DOHH2 (cell line): ENCODE measurements around the gene KRTAP5-2.

Experiments
- H3F3A ChIP-seq: fragments of 200-600 bp; sonication (generic), shearing (Covaris generic); 2 replicates; pipeline ENCODE4 v1.6.0; 2016; ENCODE audit warnings: antibody characterized with exemption, mild to moderate bottlenecking; ENCODE audit not compliant: control insufficient read depth, insufficient read depth
- H3K27ac ChIP-seq: fragments of 200-600 bp; sonication (generic); 2 replicates; pipeline ENCODE4 v1.5.1; 2014; ENCODE audit warnings: low read depth, mild to moderate bottlenecking, low read length, moderate library complexity
- H3K27me3 ChIP-seq: fragments of 200-600 bp; sonication (generic); 2 replicates; pipeline ENCODE4 v1.6.1; 2014; ENCODE audit warnings: mild to moderate bottlenecking, low read length, mixed read lengths; ENCODE audit not compliant: control insufficient read depth
- H3K36me3 ChIP-seq: fragments of 200-600 bp; sonication (generic); 2 replicates; pipeline ENCODE4 v1.6.1; 2014; ENCODE audit warnings: mild to moderate bottlenecking, low read length, moderate library complexity, mixed read lengths; ENCODE audit not compliant: control insufficient read depth
- H3K4me1 ChIP-seq: fragments of 200-600 bp; sonication (generic); 2 replicates; pipeline ENCODE4 v1.6.1; 2014; ENCODE audit warnings: mild to moderate bottlenecking, low read length, mixed read lengths; ENCODE audit not compliant: control insufficient read depth
- H3K4me2 ChIP-seq: fragments of 200-600 bp; sonication (generic); 2 replicates; pipeline ENCODE4 v1.6.0; 2014; ENCODE audit warnings: mild to moderate bottlenecking, low read length, moderate library complexity
- H3K4me3 ChIP-seq: fragments of 200-600 bp; sonication (generic); 2 replicates; pipeline ENCODE4 v1.5.1; 2014; ENCODE audit warnings: mild to moderate bottlenecking, low read length, mixed read lengths
- H3K79me2 ChIP-seq: fragments of 200-600 bp; sonication (generic); 2 replicates; pipeline ENCODE4 v1.6.1; 2014; ENCODE audit warnings: mild to moderate bottlenecking, low read length, mixed read lengths; ENCODE audit not compliant: control insufficient read depth
- H3K9me2 ChIP-seq: fragments of 200-600 bp; sonication (generic); replicated peaks from 2 replicates; pipeline ENCODE4 v1.6.1; 2014; ENCODE audit warnings: mild to moderate bottlenecking, low read length, mixed read lengths; ENCODE audit not compliant: control insufficient read depth
- H3K9me3 ChIP-seq: fragments of 200-600 bp; sonication (generic); 2 replicates; pipeline ENCODE4 v1.6.1; 2014; ENCODE audit warnings: antibody characterized with exemption, low read length, mixed read lengths; ENCODE audit not compliant: control insufficient read depth, insufficient read depth
- H4K20me1 ChIP-seq: fragments of 200-600 bp; sonication (generic); 2 replicates; pipeline ENCODE4 v1.6.0; 2014; ENCODE audit warnings: low read depth, mild to moderate bottlenecking, antibody characterized with exemption, low read length, moderate library complexity; ENCODE audit not compliant: control insufficient read depth, insufficient read depth
- CTCF ChIP-seq: fragments of 200-600 bp; sonication (generic); IDR thresholded peaks from one replicate; pipeline ENCODE4 v1.5.1; 2014; ENCODE audit warnings: antibody characterized with exemption, mild to moderate bottlenecking, low read depth, low read length; ENCODE audit not compliant: poor library complexity, severe bottlenecking
- EZH2phosphoT487 ChIP-seq: fragments of 200-600 bp; sonication (generic); IDR thresholded peaks from 2 replicates; pipeline ENCODE4 v1.6.1; 2017; ENCODE audit warnings: borderline replicate concordance, mild to moderate bottlenecking, antibody characterized with exemption, low read length, moderate library complexity, mixed read lengths

KRTAP5-2 gene

DNA sequence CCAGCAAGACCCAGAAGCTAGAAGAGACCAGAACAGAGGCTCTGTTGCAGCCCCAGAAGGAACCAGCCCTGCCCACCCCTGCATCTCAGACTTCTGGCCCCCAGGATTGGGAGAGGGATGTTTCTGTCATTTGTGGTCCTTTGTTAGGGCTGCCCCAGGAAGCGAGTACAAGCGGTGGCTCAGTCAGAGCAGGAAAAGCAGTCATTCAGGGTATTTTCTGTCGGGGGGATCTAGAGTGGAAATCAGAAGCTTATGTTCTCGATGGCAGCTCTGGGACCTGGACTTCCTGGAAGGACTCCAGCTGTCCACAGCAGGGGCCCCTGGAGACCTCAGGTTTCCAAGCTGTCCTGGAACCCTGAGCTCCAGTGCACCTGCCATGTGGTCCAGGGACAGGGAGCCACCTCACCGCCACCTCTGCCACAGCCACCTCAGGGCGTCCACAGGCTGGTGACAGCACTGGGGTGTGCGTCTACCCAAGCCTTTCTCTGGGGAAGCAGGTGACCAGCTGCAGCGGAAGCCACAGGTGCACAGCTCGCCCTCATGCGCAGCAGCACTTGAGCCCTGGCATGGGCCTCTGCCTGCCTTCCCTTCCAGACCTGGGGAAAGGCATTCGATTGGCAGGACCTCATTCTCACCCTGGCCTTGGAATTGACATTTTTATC lies 34.1 kb upstream of the KRTAP5-2 start:
- Histone ChIP-seq H3K27ac (no peak overlapping the region), H3K4me1 (no peaks in the 10 kb centered on the region), H3K9me2 (no peaks in the 10 kb centered on the region), H3K4me2 (no peak overlapping the region), H3K4me3 (no peak overlapping the region), H4K20me1 (no peaks in the 10 kb centered on the region; the same call in 1 of the 2 replicates), H3K9me3 (no peaks in the 10 kb centered on the region), H3F3A (no peaks in the 10 kb centered on the region), H3K36me3 (no peaks in the 10 kb centered on the region), H3K79me2 (no peaks in the 10 kb centered on the region), H3K27me3 (peaks cover 5% of the 10 kb centered on the region; the same call in 1 of the 2 replicates)
- TF ChIP-seq CTCF = no peak
- TF ChIP-seq EZH2phosphoT487 = no peak

DNA sequence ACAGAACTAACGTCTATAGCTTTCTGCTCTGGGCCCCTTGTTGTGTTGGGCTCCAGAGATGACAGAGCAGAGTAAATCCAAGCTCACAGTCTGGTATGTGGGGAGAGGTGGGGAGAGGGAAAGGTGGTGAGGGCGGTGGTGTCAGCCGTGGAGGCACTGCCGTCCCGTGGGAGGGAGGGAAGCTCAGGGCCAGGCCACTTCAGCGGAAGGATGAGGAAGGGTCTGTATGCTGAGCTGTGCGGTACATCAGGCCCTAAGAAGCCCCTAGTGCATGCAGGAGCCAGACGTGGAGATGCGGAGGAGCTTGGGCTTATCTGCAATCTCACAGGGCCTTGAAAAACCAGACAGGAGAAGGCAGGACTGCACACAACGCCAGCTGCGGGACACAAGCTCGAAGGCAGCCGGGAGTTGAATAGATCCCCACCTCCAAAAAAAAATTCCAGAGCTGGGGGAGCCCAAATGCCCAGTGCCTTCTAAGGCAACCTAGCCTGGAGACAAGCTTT lies 33.0 kb upstream of the KRTAP5-2 start:
- no peak overlapping the region for H3K27ac ChIP-seq
- no peaks in the 10 kb centered on the region for H3K4me1 ChIP-seq
- no peaks in the 10 kb centered on the region for H3K9me3 ChIP-seq
- H3K9me2 ChIP-seq = no peaks in the 10 kb centered on the region
- no peaks in the 10 kb centered on the region for H3K36me3 ChIP-seq
- no peaks in the 10 kb centered on the region for H3K79me2 ChIP-seq
- no peak overlapping the region for H3K4me3 ChIP-seq
- TF ChIP-seq EZH2phosphoT487 (no peak), CTCF (no peak)
- no peak overlapping the region for H3K4me2 ChIP-seq
- no peaks in the 10 kb centered on the region; the same call in 1 of the 2 replicates for H4K20me1 ChIP-seq
- H3K27me3 ChIP-seq = peaks cover 5% of the 10 kb centered on the region; the same call in 1 of the 2 replicates
- no peaks in the 10 kb centered on the region for H3F3A ChIP-seq

DNA sequence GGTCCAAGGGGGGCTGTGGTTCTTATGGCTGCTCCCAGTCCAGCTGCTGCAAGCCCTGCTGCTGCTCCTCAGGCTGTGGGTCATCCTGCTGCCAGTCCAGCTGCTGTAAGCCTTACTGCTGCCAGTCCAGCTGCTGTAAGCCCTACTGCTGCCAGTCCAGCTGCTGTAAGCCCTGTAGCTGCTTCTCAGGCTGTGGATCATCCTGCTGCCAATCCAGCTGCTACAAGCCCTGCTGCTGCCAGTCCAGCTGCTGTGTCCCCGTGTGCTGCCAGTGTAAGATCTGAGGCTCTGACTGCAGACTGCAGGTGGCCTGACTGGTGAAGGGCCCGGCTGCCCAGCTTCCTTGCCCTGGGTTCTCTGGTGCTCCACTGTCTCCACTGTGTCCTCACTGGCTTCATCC lies 32.2 kb upstream of the KRTAP5-2 start:
- Histone ChIP-seq H3K4me2 (no peak overlapping the region), H3K36me3 (no peaks in the 10 kb centered on the region), H3K27ac (no peak overlapping the region), H3K4me3 (no peak overlapping the region), H3K27me3 (peaks cover 5% of the 10 kb centered on the region; the same call in 1 of the 2 replicates), H3K9me3 (no peaks in the 10 kb centered on the region), H3F3A (no peaks in the 10 kb centered on the region), H3K79me2 (no peaks in the 10 kb centered on the region), H3K9me2 (no peaks in the 10 kb centered on the region), H3K4me1 (no peaks in the 10 kb centered on the region), H4K20me1 (no peaks in the 10 kb centered on the region; the same call in 1 of the 2 replicates)
- TF ChIP-seq EZH2phosphoT487 = no peak
- no peak for TF ChIP-seq CTCF
